ENCODE data around the gene ULK3.

Gene ULK3

GRCh38 chr15:74836846-74837245 lies 6.1 kb downstream of the ULK3 start:
- ATAC-seq (ENCODE audit: insufficient read depth, low read depth), result no peak
- peaks cover 38% of the 10 kb centered on the region for H3K36me3 ChIP-seq (ENCODE audit: insufficient read depth, low read length)

GRCh38 chr15:74835312-74835823 lies 7.6 kb downstream of the ULK3 start:
- Histone ChIP-seq H3K9ac (ENCODE audit: low read depth, low read length) (no peak overlapping the region), H3K27ac (ENCODE audit: low read length) (no peak overlapping the region), H3K9me3 (ENCODE audit: insufficient read depth, low read length, severe bottlenecking) (no peaks in the 10 kb centered on the region), H4K20me1 (ENCODE audit: insufficient read depth, low read length) (0 out of 2 replicates have a peak, but pooled peaks cover 3% of the 10 kb centered on the region), H3K4me1 (ENCODE audit: insufficient read depth, low read length) (0 out of 2 replicates have a peak, but pooled peaks cover 5% of the 10 kb centered on the region), H2AFZ (ENCODE audit: low read depth, low read length) (no peak overlapping the region), H3K27me3 (ENCODE audit: insufficient read depth, low read length, poor library complexity) (no peaks in the 10 kb centered on the region), H3K79me2 (ENCODE audit: insufficient read depth, low read length) (no peaks in the 10 kb centered on the region), H3K4me3 (ENCODE audit: low read depth in 1 of 2, low read length in 2 of 2) (no peak overlapping the region), H3K36me3 (ENCODE audit: insufficient read depth, low read length) (peaks cover 29% of the 10 kb centered on the region), H3K4me2 (ENCODE audit: insufficient read depth, low read length) (no peak overlapping the region)
- DNase-seq (peak; percentile 50), ATAC-seq (ENCODE audit: insufficient read depth, low read depth) (peak; percentile 69)
- TF ChIP-seq CTCF (IDR thresholded peaks at IDR 0.05; ENCODE audit: borderline replicate concordance, extremely low read depth, low read length, poor library complexity, severe bottlenecking) (peak; percentile 78), EZH2 (IDR thresholded peaks at IDR 0.05; ENCODE audit: borderline replicate concordance, low read depth, low read length, severe bottlenecking) (no peak)

More at GRCh38 chr15:74836846-74837245, 6.1 kb downstream of the ULK3 start:
- no peak for DNase-seq
- peaks cover 5% of the 10 kb centered on the region; the same call in 1 of the 2 replicates for H3K79me2 ChIP-seq (ENCODE audit: insufficient read depth, low read length)
- no peak overlapping the region for H2AFZ ChIP-seq (ENCODE audit: low read depth, low read length)
- no peaks in the 10 kb centered on the region for H3K9me3 ChIP-seq (ENCODE audit: insufficient read depth, low read length, severe bottlenecking)
- no peak overlapping the region for H3K9ac ChIP-seq (ENCODE audit: low read depth, low read length)
- peaks cover 17% of the 10 kb centered on the region for H3K4me1 ChIP-seq (ENCODE audit: insufficient read depth, low read length)
- no peak for TF ChIP-seq EZH2 (IDR thresholded peaks at IDR 0.05; ENCODE audit: borderline replicate concordance, low read depth, low read length, severe bottlenecking)
- TF ChIP-seq CTCF (IDR thresholded peaks at IDR 0.05; ENCODE audit: borderline replicate concordance, extremely low read depth, low read length, poor library complexity, severe bottlenecking), result no peak
- H3K27me3 ChIP-seq (ENCODE audit: insufficient read depth, low read length, poor library complexity), result no peaks in the 10 kb centered on the region
- peaks cover 3% of the 10 kb centered on the region; the same call in 1 of the 2 replicates for H4K20me1 ChIP-seq (ENCODE audit: insufficient read depth, low read length)
- no peak overlapping the region for H3K27ac ChIP-seq (ENCODE audit: low read length)
- no peak overlapping the region for H3K4me2 ChIP-seq (ENCODE audit: insufficient read depth, low read length)
- H3K4me3 ChIP-seq (ENCODE audit: low read depth in 1 of 2, low read length in 2 of 2), result no peak overlapping the region

GRCh38 chr15:74833376-74834107 lies 9.4 kb downstream of the ULK3 start:
- no peak for DNase-seq
- H3K4me2 ChIP-seq (ENCODE audit: insufficient read depth, low read length), result no peak overlapping the region
- H3K36me3 ChIP-seq (ENCODE audit: insufficient read depth, low read length), result peaks cover 11% of the 10 kb centered on the region
- no peak overlapping the region for H2AFZ ChIP-seq (ENCODE audit: low read depth, low read length)
- 0 out of 2 replicates have a peak, but pooled peaks cover 6% of the 10 kb centered on the region for H4K20me1 ChIP-seq (ENCODE audit: insufficient read depth, low read length)
- no peaks in the 10 kb centered on the region for H3K27me3 ChIP-seq (ENCODE audit: insufficient read depth, low read length, poor library complexity)
- no peaks in the 10 kb centered on the region for H3K79me2 ChIP-seq (ENCODE audit: insufficient read depth, low read length)
- no peak overlapping the region for H3K9ac ChIP-seq (ENCODE audit: low read depth, low read length)
- TF ChIP-seq EZH2 (IDR thresholded peaks at IDR 0.05; ENCODE audit: borderline replicate concordance, low read depth, low read length, severe bottlenecking) (no peak), CTCF (IDR thresholded peaks at IDR 0.05; ENCODE audit: borderline replicate concordance, extremely low read depth, low read length, poor library complexity, severe bottlenecking) (no peak)
- H3K4me3 ChIP-seq (ENCODE audit: low read depth in 1 of 2, low read length in 2 of 2), result no peak overlapping the region
- H3K9me3 ChIP-seq (ENCODE audit: insufficient read depth, low read length, severe bottlenecking), result no peaks in the 10 kb centered on the region
- no peak overlapping the region for H3K27ac ChIP-seq (ENCODE audit: low read length)
- no peaks in the 10 kb centered on the region for H3K4me1 ChIP-seq (ENCODE audit: insufficient read depth, low read length)
- no peak; the same call in 2 of the 3 replicates for ATAC-seq (ENCODE audit: insufficient read depth, low read depth)
